IPS DF 4.7 (cell line): Measurements from ENCODE around the gene EEF1AKMT1.
"Not testable (repeated sequence)": the region's sequence is repeated elsewhere in the genome, so short reads cannot be mapped to it uniquely, and the experiment has no call there.

ENCODE experiments used
- DNase-seq: peaks from one replicate; pipeline ENCODE4 v3.0.0-alpha.2; 2013; ENCODE audit warnings: low spot score; ENCODE audit errors: extremely low read depth

The EEF1AKMT1 gene

DNA sequence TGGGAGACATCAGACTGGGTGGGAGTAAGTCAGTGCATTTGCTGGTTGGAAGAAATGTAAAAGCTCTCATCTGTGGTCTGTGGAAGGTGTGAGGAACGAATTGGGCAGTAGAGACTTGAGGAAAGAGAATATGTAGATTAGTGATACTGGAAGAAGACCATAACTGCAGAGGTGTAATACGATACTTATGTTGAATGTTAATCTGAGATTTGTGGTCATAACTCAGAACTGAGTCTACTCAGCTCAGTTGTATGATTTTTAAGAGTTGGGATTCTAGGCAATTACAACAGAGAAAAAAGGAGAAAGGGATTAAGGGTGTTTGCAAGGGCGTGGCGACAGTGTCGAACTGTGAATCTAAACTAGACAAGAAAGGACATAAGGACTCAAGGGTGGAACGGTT lies 73.5 kb downstream of the EEF1AKMT1 start:
- no peak for DNase-seq

- no peak for DNase-seq
These were observed 74.0 kb downstream of the EEF1AKMT1 start for GRCh38 chr13:20699715-20700114.

DNA sequence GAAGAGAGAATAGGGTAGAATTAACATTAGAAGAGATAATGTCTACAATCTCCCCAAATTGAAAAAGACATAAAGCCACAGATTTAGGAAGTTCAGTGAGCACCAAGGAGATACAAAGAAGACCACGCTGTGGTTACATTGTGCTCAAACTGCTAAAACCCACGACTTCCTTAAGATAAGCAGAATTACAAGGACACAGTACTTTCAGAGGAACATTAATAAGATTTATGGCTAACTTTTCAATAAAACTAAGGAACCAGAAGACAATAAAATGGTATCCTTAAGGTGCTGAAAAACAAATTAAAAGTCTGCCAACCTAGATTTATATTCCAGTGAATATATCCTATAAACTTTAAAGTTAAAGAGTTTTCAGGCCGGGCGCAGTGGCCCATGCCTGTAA lies 77.7 kb downstream of the EEF1AKMT1 start:
- DNase-seq, result no peak

DNA sequence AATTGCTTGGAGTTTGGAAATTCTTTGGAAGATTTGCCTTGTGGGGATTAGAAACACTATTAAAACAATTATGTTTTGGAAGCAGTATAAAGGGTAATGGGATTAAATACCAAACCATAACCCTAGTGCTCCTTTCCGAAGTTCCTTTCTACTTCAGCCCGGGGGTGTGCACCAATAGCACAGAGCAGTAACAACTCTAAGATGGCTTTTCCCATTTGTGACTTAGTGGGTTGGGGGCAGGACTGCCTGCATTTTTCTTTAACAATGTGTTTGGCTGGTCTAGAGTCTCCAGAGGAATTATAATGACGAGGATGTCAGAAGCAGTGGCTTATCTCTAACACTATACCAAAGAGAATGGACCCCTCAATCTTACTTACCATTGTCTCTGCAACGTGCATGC lies 82.1 kb downstream of the EEF1AKMT1 start:
- DNase-seq, result no peak

GRCh38 chr13:20689291-20689690 lies 84.5 kb downstream of the EEF1AKMT1 start:
- DNase-seq, result no peak

DNA sequence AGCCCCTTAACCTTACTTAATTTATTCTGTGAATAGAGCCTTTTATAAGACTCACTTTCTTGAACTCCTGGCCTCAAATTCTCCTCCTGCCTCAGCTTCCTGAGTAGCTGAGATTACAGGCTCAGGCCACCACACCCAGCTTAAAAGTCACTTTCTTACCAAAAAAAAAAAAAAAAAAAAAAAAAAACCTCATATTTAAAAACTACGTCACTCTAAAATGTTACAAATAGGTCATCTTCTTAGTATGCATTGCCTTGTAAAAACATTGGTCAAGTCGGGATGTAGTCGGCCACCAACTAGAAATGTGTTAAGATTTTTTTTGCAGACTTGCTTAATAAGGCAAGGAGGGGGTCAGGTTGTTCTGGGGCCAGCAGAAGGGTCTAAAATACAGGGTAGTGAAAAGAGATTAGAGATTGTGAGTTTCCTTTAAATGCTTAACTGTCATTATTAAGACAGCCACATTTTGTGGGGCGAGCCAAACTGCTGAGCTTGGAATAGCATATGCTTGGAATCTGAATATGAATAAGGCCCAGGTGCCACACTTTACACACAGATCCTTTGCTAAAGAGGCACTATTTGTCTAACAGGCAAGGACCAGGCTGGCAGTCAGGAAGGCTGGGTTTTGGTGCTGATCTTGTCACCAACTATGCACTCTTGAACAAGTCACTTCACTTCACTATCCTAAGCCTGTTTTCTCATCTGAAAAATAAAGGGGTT lies 86.7 kb downstream of the EEF1AKMT1 start:
- no peak for DNase-seq

DNA sequence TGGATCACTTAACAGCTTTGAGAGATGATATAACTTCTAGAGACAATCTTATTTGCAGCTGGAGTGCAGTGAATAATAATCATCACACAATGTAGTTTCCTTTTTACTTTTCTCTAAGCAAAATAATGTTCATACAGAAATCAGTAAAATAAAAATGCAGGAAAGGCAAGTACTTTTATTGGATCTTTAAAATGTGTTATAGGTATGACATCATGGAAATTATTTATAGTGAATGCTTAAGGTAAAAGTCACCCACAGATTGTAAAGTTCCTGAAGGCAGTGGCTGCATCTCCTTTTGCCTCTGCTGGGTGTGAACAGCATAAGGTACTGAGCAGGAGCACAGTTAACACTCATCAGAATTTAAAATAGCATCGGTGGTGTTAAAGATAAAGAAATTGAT lies 87.6 kb downstream of the EEF1AKMT1 start:
- DNase-seq, result no peak

DNA sequence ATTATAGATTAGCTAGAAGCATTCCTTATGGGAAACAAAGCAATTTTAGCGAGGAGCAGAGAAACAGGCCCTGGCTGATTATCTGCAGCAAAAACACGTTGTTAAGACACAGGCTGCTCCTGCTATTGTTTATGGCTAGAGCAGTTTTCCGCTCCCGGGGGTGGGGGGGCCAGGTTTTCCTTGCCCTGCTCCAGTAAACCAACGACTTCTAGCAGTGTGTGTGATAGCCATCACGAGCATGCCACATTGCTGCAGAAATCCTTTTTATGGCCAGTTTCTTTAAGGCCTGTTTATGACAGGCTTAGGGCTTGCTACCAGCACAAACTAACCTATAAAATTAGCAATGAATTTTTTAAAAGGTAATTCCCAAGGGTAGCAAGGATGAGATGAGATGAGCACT lies 88.7 kb downstream of the EEF1AKMT1 start:
- DNase-seq, result no peak

GRCh38 chr13:20684546-20684945 lies 89.2 kb downstream of the EEF1AKMT1 start:
- no peak for DNase-seq

- DNase-seq, result no peak
These were observed 89.7 kb downstream of the EEF1AKMT1 start for GRCh38 chr13:20684041-20684440.

GRCh38 chr13:20682061-20682460 lies 91.7 kb downstream of the EEF1AKMT1 start:
- DNase-seq, result no peak

GRCh38 chr13:20681481-20681880 lies 92.3 kb downstream of the EEF1AKMT1 start:
- DNase-seq, result not testable (repeated sequence)

DNA sequence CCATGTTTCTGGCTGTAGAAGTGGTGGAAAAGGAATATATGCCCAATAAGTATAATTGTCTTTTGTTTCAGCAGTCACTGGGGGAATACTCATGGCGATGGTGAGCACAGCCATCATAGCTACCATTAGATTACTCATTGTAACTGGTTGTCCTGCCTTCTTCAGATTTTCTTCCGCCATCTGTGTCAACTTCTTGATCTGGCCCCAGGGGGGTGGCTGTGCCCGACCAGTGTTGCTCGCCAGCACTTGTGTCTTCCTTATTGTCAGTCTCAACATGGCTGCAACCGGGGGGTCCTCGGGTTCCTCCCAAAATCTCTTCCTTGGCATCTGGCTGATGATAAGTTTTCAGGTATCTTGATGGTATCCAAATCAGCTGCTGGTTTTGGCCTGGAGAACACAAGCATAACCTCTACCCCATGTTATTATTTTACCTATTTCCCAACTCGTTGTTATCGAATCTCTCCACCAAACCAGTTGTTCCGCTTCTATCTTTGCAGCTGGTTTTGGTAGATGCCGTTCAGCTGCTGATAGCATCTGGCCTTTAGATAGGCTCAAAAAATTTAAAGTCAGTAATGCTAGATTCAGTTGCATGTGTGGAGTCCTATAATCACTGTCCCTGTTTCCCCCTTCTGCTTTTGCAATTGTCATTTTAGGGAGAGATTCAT lies 93.2 kb downstream of the EEF1AKMT1 start:
- DNase-seq, result no peak

DNA sequence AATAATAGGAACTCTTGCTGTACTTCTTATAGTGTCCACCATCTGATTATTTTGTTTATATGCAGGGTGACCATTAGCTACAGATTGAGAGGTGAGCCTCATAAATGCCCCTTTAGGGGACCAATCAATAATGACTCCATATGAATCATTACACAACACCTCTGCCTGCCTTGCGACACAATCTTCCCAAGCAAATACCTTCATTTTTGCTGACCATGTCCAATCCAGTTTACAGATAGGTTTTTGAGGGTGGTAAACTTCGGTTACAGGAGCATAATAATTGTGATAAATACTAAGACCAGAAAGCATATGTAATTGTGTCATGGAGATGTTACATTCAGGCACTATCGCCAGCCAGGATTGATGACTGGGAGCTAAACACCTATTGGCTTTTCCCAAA lies 93.9 kb downstream of the EEF1AKMT1 start:
- DNase-seq, result no peak
